Measurements from ENCODE around the gene GPHB5.
"Not testable (repeated sequence)": the region's sequence is repeated elsewhere in the genome, so short reads cannot be mapped to it uniquely, and the experiment has no call there.

GPHB5 gene

DNA sequence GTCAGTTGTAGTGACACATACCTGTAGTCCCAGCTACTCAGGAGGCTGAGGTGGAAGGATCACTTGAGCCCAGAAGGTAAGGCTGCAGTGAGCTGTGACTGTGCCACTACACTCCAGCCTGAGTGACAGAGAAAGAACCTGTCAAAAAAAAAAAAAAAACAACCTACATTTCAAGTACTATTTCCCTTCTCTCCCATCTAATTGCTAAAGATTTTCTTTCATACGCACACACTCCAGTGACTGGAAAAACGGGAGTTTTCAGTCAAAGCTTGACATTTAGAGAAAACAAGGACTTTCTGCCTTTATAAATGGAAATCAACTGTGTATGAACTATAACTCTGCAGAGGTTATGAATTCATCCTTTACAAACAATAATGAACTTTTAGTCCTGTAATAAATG lies 25.9 kb downstream of the GPHB5 start:
- DNase-seq = no peak

DNA sequence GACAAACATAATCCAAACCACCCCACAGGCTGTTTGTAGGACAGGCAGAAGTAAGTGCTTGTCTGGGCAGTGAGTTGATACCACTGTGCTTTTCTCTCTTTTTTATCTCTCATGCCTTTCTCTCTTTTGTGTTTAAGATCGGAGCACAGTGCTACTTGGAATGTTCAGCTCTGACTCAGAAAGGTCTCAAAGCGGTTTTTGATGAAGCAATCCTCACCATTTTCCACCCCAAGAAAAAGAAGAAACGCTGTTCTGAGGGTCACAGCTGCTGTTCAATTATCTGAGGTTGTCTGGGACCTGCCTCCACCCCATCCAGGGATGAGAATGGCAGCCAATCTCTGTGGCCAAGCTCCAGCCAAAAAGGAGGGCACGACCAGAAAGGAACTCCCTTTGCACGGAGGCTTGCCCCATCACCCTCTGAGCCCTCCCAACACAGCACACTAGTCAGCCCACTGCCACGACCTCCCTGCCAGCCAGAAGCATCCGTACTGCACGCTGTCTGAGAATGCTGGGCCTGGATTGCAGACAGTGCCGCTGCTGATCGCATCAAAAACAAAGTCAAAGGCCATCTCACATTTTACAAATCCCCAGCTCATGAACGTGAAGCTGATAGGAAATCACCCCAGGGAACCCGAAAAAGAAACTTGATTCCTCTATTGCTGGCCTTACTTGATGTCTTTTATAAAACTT lies 27.8 kb downstream of the GPHB5 start:
- no peak for DNase-seq

DNA sequence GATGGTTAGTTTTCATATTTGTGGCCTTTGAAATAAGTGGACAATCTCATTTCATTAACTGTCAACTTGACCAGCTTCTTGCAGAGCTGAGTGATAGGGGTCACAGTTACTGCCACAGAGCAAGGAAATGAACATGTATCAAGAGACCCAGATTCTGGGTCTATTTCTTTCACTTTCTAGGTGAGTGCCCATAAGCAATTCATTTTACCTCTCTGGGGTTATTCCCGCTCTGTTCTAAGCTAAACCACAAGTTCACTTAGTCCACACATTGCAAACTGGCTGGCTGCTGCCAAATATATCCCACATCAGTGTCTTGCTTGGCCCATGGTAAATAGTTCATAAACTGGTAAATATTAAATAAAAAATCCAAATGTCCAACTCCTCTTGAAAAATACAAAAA lies 29.9 kb downstream of the GPHB5 start:
- no peak for DNase-seq

DNA sequence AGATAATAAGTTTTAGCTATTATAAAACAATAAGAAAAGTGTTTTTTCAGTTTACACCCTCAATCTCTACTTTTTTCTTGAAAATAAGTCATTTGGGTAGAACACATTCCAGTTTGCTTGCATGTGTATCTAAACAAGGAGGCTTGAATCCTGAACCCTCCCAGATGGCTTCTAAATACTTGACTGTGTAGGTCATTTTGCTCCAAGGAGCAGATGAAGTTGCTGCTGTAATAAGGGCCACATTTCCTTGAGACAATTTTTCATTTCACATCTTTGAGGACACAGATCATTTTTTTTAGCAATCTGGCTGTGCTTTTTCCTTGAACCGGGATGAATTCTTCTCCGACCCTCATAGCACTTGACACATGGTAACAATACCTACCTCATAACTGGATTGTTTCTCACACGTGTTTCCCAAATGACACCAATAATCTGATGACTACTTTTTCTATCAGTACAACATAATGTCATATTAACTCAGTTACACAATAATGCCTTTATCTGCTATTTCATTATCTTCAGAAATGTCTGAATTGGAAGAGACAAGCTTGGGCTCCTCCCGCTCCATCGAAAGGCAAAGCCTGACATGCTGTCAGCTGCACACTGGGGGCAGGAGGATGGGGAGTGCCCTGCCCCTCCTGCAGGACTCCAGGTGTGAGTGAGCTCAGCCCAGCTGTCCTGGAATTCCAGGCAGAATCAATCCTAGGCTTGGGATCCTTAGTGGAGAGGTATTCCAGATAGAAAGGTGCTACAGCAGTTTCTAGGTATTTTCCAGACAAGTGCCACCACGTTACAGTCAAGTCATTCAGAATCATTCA lies 30.9 kb downstream of the GPHB5 start:
- peak; percentile 48 for DNase-seq

DNA sequence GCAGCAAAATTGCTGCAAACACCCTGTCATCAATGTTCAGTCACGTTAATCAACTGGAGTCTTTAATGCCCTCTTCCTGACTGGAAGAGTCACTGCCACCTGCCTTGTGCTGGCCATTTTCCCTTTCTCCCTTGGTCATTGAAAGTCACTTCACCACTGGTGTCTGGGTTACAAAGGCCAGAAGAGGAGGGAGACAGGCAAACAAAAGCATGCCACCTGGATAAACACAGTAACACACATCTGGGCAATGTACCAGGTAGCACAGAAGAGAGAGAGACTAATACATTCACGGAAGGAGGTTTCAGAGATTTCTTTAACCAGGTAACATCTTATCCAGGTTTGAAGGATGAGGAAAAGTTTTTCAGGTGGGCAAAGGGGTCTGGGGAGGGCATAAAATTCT lies 32.7 kb downstream of the GPHB5 start:
- DNase-seq = no peak

DNA sequence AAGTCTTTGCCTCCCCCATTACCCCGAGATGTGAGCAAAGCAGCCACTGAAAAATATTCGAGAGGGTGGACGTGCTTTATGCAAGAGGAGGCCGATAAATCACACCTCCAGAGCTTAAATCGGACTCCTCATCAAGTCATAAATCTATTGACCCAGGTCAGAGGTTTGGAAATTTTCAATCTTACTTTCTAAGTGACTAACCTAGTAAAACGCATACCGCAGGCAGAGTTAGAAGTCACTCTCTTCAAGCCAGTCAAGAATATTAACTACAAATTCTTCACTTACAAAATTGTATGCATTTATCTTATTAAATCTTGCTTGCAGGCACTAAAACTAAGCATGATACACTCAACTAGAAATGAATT lies 34.9 kb downstream of the GPHB5 start:
- no peak for DNase-seq

DNA sequence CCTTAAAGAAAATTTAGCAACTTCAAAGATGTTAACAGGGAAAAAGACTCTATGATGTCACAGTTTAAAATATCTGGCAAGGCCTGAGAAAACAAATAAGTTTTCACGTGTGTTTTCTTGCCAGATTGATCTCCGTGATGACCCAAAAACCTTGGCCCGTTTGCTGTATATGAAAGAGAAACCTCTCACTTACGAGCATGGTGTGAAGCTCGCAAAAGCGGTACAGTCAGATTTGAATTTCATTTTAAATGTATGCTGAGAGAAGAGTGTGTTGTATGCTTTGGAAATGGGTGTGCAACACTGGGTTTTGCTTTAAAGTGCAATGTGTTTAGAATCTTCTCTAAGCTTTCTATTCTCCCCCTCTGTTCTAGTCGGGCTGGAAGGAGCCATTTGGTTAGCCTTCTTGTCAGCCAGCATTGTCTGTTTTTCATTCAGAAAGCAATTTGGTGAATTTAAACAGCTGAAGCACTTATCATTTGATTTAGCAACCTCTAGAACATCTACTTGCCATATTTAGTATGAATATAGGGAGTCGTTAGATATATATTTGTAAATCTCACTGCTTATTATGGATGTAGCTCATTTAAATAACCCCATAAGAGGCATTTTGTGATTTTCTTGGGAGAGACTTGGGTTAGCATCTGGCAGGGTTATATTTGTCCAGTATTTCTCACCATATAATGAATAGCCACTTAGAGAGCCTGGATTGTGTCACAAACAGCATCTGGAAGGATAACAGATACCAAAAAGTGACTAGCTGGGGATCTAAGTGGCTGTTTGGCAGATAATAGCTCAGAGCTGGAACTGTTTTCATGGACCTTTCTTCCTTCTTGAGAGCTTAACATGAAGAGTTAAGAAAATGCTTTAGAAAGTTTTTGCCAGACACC lies 35.5 kb downstream of the GPHB5 start:
- no peak for DNase-seq

DNA sequence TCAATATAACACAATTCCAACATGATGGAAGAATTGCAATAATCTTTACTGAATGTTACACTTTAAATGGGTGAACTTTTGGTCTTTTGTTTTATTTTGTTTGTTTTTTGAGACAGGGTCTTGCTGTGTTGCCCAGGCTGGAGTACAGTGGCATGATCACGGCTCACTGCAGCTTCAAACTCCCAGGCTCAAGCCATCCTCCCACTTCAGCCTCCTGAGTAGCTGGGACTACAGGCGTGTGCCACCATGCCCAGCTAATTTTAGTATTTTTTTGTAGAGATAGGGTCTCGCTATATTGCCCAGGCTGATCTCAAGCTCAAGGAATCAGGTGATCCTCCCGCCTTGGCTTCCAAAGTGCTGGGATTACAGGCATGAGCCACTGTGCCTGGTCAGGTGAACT lies 38.8 kb downstream of the GPHB5 start:
- DNase-seq = not testable (repeated sequence)

DNA sequence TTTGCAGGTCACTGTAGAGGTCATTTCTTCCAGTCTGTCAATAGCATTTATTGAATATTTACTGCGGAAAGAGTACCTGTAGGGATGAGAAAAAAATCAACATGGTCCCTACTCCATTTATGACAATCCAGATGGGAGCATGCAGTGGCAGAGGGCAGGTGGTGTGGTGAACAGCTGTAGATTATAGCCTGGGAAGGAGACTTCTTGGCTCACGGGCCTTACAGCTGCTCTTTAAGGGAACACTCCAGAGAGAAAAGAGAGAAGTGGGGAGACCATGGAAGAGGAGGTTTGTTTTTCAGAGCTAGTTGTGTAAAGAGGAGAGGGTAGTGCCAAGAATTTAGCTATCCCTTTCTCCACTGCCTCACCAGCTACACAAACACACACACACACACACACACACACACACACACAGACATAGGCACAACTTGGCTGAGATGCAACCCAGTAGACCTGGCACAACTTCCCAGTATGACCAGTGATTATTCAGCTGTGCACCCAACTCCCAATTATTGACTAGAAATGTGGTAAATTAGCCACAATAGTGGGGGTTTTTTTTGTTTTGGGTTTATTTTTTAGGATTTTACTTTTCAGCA lies 41.0 kb downstream of the GPHB5 start:
- no peak for DNase-seq

DNA sequence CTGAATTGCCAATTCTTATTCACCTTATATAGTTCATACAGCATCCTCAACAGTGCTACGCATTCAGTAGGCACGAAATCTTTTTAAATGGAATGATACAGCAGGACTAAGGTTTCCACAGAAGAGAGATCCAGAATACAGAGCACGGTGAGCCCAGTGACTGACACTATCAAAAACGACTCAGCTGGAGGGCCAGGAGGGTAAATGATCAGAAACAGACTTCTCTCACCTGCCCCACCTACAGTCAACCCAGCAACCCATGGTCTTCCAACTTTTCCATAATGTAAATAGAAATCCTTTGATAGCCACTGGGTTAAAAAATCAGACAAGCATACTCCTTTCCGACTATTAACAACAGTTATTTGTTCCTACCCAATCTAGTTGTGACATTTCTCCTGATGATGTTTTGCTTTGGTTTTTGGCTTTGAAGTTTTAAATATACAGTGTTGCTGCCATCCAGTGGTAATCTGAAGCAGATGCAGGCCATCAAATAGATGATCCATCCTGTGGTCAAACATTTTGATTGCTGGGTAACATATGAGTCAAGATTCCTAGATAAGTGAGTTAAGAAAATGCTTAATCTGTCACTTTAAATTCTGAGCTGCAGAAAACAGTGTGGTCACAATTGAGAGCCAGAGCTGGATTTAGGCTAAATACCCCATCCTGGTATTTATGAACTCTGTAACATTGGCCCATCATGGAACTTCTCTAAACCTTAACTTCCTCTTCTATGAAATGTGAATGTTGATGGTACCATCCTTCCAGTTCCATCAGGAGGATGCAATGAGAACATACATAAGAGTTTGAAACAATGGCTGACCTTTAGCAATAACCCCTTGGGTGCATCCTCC lies 42.0 kb downstream of the GPHB5 start:
- peak; percentile 56 for DNase-seq

DNA sequence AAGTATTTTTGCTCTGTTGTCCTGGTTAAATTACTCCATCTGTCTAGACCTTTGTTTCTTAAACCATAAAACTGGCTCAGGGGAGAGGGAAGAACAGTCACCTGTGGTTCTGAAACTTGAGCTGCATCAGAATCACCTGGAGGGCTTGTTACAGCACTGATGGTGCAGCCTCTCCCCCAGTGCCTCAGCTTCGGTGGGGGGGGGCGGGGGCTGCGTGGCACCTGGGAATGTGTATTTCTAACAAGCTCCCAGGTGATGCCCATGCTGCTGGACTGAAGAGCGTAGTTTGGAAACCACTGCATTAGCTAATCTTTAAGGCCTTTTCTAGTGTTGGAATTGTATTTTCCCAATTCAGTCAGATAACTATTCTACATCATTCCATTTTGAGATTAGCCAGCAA lies 42.7 kb downstream of the GPHB5 start:
- DNase-seq = no peak

DNA sequence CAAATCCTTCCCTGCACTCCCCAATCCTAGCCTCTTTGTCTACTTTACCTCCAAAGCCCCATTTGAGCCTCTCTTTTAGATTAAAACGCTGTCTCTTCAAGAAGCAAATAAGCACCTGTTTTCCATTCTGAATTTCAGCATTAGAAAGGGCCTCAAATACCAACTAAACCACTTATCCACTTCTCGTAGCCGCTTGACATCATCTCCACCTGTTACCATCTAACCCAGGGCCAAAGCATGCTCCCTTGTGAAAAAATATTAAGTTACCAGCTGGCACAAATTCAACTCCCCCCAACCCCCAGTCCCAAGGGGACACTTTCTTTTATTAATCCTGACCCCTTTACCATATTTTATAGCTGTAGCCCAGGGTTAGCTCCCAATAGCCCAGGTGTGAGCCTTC lies 43.1 kb downstream of the GPHB5 start:
- DNase-seq = no peak

DNA sequence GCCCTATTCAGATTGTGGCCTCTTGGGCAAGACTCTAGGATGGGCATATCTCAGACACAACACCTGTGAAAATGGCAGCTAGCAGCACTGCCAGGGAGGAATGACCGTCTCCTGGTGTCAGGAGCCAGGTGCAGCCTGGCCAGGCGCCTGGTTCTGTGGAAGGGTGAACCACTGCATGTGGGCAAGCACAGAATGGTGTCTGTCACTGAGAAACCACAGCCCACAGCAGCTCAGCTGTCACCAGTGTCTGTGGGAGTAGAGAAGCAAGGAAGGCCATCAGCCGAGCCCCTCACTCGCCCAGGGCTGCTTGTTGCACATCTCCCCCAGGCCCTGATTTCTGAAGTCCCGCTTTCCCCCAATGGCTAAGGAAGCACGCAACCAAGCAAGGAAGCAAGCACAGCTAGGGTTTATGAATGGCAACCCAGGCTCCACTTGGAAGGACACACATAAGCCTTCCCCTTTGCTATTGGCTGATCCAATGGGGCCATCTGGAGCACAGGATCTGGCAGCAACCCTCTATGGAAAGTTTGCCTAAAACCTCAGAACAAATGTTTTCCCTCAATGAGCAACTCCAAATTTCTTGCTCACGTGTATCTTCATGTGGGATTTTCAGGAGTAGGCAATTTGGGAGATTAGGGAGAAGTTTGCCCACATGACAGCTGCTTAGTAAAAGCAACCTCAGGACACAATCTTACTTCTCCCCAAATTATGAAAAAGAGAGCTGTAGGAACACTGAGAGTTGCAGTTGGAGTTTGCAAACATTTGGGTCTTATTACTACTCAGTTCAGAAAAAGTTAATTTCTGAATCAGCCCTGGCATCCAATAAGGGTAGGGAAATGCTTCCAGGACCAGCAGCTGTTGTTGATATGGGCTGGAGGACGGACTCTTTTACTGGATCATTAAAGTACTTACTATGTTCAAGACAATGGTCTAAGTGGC lies 44.7 kb downstream of the GPHB5 start:
- no peak for DNase-seq

DNA sequence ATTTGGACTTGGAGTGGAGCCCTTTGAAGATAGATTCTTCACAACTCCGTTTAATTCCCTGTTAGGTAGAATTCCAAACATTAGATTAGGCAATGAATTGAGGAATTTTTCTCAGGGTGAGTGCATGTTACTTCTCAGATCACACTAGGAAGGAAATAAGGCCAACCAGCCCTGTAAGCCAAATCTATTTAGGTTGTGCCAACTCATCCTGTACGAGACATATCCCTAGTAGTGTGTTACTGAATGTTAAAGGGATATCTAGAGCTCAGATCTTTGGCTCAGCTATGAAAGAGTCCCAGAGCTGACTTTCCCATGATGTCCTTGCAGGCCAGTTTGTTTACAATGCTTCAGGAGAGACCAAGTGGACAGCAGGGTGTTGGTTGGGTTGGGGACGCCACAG lies 45.6 kb downstream of the GPHB5 start:
- no peak for DNase-seq

DNA sequence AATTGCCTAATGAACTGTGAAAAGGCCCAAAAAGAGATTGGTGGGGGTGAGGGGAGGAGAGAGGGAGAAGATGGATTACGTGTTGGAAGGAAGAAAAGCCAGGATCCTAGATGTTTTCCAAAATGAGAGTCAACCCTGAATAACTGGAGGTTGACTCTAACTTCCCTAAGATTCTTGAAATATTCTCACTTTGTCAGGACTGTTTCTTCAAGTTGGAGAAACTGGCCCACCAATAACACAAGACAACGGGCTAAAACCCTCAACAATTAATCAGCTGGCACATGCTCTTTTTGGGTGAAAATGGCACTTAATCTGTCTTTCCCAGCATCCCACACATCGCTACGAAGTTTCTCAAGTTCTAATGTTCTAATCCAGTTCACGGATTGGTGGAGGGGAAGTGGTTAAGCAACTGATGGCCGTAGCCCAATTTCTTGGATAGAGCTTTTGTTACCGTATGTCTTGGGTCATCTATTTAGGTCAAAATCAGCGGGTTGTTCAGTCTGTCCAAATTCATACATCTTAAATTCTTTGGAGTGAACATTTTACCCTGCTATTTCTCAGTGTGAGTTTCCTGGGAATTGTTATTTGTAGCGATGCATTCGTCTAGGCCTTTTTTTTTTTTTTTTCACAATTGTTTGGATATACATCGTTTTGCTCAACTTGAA lies 49.0 kb downstream of the GPHB5 start:
- DNase-seq = no peak

DNA sequence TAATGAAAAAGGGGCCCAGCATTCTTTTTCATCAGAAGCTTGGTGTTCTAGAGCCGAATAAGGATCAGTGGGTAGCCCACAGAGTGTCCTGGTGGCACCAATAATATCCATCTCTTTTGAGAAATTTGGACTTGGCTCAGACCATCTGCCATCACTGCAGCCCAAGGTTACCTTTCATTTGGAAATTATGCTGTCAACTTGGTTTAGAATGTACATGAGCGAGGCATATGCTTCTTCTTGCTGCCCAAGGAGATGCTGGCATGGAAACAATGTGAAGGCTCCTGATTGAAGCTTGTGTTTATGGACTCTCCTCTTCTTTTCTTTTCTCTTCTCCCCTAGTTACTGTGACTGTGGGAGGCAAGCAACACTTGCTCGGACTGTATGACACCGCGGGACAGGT lies 50.0 kb downstream of the GPHB5 start:
- DNase-seq = no peak

DNA sequence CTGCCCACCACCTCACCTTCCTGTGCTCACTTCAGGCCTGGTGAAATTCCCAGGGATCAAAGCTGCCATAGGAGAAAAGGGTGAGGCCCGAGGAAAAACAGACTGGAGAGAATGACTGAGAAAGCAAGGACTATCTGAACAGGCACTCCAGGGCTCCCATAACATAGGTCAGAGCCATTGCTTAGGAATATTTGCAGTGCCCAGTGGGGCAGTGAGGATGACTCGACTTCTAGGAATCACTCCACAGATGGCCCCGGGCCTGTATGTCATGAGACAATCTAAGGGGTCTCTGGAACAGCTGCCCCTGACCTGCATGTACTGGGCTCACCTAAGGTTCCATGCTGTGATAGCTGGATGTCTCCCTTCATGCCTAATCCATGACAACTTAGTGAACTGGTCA lies 51.6 kb downstream of the GPHB5 start:
- DNase-seq = no peak

DNA sequence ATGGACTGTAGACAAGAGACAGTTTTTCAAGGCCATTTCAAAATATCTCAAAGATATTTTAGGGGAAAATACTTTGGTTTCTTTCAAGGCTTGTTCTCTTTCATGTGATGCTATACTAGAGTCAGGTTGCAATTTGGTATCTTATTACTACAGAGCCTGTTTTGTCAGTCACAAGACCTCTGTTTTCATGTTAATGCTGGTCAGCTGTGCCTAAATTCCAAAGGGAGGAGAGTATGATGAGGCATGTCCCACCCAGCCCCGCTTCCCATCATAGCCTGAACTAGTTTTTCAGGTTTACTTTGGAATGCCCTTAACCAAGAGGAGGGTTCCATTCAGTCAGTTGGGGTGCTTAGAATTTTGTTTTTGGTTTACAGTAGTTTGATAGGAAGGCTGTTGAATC lies 52.6 kb downstream of the GPHB5 start:
- DNase-seq = no peak

All from EL (cell line).